HCT116 (cell line): Measurements from ENCODE around the gene DYNC2I2. TPM values are rescaled to one million over a fixed set of nuclear protein-coding genes. Genes with fewer than 3 reads are reported as not detected.

Source experiments
- ATAC-seq: fragments of 200-7000 bp; cut with Tn5 transposase; 2 replicates; pipeline ENCODE4 v1.9.1; 2020; ENCODE audit warnings: mild to moderate bottlenecking, moderate library complexity
- BruUV-seq: library from RNA; stranded (reverse); fragments of 400-500 nt; replicated peaks from 2 replicates; lab custom pipeline; 2021; lab: Mats Ljungman, UMichigan
- CTCF ChIA-PET: fragments of 300-600 bp; sonication (Branson Sonifier 250); formaldehyde crosslinking; loops from one replicate; lab custom pipeline; 2021; ENCODE audit warnings: antibody characterized with exemption; lab: Charles Lee
- POLR2A ChIA-PET: fragments of 300-600, 350-600 bp; sonication (Branson Sonifier 250); formaldehyde crosslinking; loops from one replicate; lab custom pipeline; 2021; ENCODE audit warnings: antibody characterized with exemption; lab: Charles Lee
- RAD21 ChIA-PET, 2 experiments: fragments of 300-600 bp; sonication (Branson Sonifier 250); formaldehyde crosslinking; loops; one replicate each; lab custom pipeline; 2023; ENCODE audit warnings: low total read pairs in 2 of 2; ENCODE audit not compliant: uncharacterized antibody in 2 of 2, unreplicated experiment in 2 of 2, low non-redundant PET in 1 of 2; lab: Charles Lee
- DNase-seq: peaks from one replicate; pipeline ENCODE4 v3.0.0-alpha.2; 2010; ENCODE audit warnings: low read depth, low spot score
- H2AFZ ChIP-seq: fragments of 200-600 bp; shearing (Covaris generic), sonication (generic); 2 replicates; pipeline ENCODE4 v1.6.1; 2017; ENCODE audit warnings: low read depth, mixed run types, mixed read lengths, antibody characterized with exemption, low read length; ENCODE audit not compliant: poor library complexity, severe bottlenecking
- H3K27ac ChIP-seq: 2 replicates; pipeline ENCODE4 v1.5.1; 2012; ENCODE audit warnings: low read depth, low read length
- H3K27me3 ChIP-seq: fragments of 200-600 bp; sonication (generic); 2 replicates; pipeline ENCODE4 v1.6.1; 2016; ENCODE audit warnings: mixed run types, low read length, mixed read lengths; ENCODE audit not compliant: insufficient read depth
- H3K36me3 ChIP-seq, 2 experiments: fragments of 200-500 bp in 1 of 2; fragments of 200-600 bp in 1 of 2; sonication (Bioruptor generic) in 1 of 2; sonication (generic) in 1 of 2; 2 replicates each; pipeline versions ENCODE4 v1.5.1 to v1.6.1; 2014 to 2016; ENCODE audit warnings: low read length in 2 of 2, inconsistent platforms in 1 of 2, mixed read lengths in 1 of 2, mixed run types in 1 of 2; ENCODE audit not compliant: insufficient read depth in 2 of 2, control insufficient read depth in 1 of 2
- H3K4me1 ChIP-seq, 2 experiments: fragments of 200-600 bp in 1 of 2; sonication (generic) in 1 of 2; 2 replicates each; pipeline versions ENCODE4 v1.5.1 to v1.6.1; 2012 to 2017; ENCODE audit warnings: low read length in 2 of 2, inconsistent platforms in 1 of 2, mild to moderate bottlenecking in 1 of 2, mixed read lengths in 1 of 2, mixed run types in 1 of 2, moderate library complexity in 1 of 2; ENCODE audit not compliant: insufficient read depth in 2 of 2, control insufficient read depth in 1 of 2
- H3K4me2 ChIP-seq: fragments of 200-600 bp; sonication (generic); 2 replicates; pipeline ENCODE4 v1.6.1; 2017; ENCODE audit warnings: mixed run types, low read length, mixed read lengths
- H3K4me3 ChIP-seq, 2 experiments: fragments of 200-600 bp in 1 of 2; sonication (generic) in 1 of 2; replicated peaks in 1 of 2; 2 replicates each; pipeline ENCODE4 v1.5.1; 2011 to 2016; ENCODE audit warnings: low read length in 2 of 2, control low read depth in 1 of 2, low read depth in 1 of 2, mild to moderate bottlenecking in 1 of 2, mixed read lengths in 1 of 2, mixed run types in 1 of 2
- H3K79me2 ChIP-seq: fragments of 200-600 bp; sonication (generic); 2 replicates; pipeline ENCODE4 v1.6.1; 2017; ENCODE audit warnings: mild to moderate bottlenecking, mixed run types, low read length, moderate library complexity, mixed read lengths; ENCODE audit not compliant: insufficient read depth
- H3K9ac ChIP-seq: fragments of 200-600 bp; sonication (generic); 2 replicates; pipeline ENCODE4 v1.6.1; 2016; ENCODE audit warnings: low read length, mixed read lengths
- H3K9me2 ChIP-seq: fragments of 200-600 bp; sonication (generic), shearing (Covaris generic); 2 replicates; pipeline ENCODE4 v1.6.1; 2017; ENCODE audit warnings: mixed run types, mild to moderate bottlenecking, moderate library complexity; ENCODE audit not compliant: insufficient read depth
- H3K9me3 ChIP-seq, 2 experiments: fragments of 200-500 bp in 1 of 2; fragments of 200-600 bp in 1 of 2; sonication (Bioruptor generic) in 1 of 2; sonication (generic) in 1 of 2; 2 replicates each; pipeline ENCODE4 v1.6.1; 2014 to 2017; ENCODE audit warnings: low read length in 2 of 2, mixed read lengths in 2 of 2, inconsistent platforms in 1 of 2, low read depth in 1 of 2, mild to moderate bottlenecking in 1 of 2, mixed run types in 1 of 2, moderate library complexity in 1 of 2; ENCODE audit not compliant: control insufficient read depth in 1 of 2, insufficient read depth in 1 of 2
- H4K20me1 ChIP-seq: fragments of 200-600 bp; sonication (generic), shearing (Covaris generic); 2 replicates; pipeline ENCODE4 v1.6.1; 2017; ENCODE audit warnings: mixed run types, mild to moderate bottlenecking, moderate library complexity; ENCODE audit not compliant: insufficient read depth
- EGR1 ChIP-seq: IDR thresholded peaks from 2 replicates; pipeline ENCODE4 v1.6.1; 2012; ENCODE audit warnings: low read depth
- ELF1 ChIP-seq: IDR thresholded peaks from 2 replicates; pipeline ENCODE4 v1.6.1; 2012; ENCODE audit warnings: low read depth, borderline replicate concordance
- EZH2 ChIP-seq: fragments of 200-600 bp; sonication (generic); IDR thresholded peaks from 2 replicates; pipeline ENCODE4 v1.6.1; 2017; ENCODE audit warnings: antibody characterized with exemption, mixed run types
- SIN3A ChIP-seq: IDR thresholded peaks from 2 replicates; pipeline ENCODE4 v1.6.1; 2012; ENCODE audit warnings: low read depth
- SRF ChIP-seq: IDR thresholded peaks from 2 replicates; pipeline ENCODE4 v1.6.1; 2012; ENCODE audit warnings: low read depth
- TCF7L2 ChIP-seq: IDR thresholded peaks from 2 replicates; pipeline ENCODE4 v1.7.0; 2011; ENCODE audit warnings: borderline replicate concordance, inconsistent platforms; ENCODE audit not compliant: insufficient read depth, insufficient read length; ENCODE audit errors: extremely low read depth
- intact Hi-C: fragments of 100-400 bp; cut with micrococcal nuclease; formaldehyde crosslinking; loops from 2 replicates; pipeline ENCODE4 v1.10.0; 2022
- total RNA-seq: library from RNA; stranded (reverse); gene quantifications from one replicate; pipeline ENCODE4 v1.2.1, GENCODE V29; 2021; ENCODE audit not compliant: unreplicated experiment
- TF ChIP-seq, protein P1 (sequence below): IDR thresholded peaks from 2 replicates; pipeline ENCODE4 v1.6.1; 2012
- TF ChIP-seq, protein P2 (sequence below): IDR thresholded peaks from 2 replicates; pipeline ENCODE4 v1.6.1; 2011; ENCODE audit warnings: mild to moderate bottlenecking, low read length, moderate library complexity; ENCODE audit not compliant: insufficient replicate concordance; ENCODE audit errors: extremely low read depth

DYNC2I2 gene
- total RNA-seq, 1 experiment from 2014 or later, result 155 TPM

- no peak overlapping the region for H3K4me3 ChIP-seq
- peaks cover 17 to 23% of the 10 kb centered on the region in 2 experiments; a peak in 3 of 4 replicates for H3K36me3 ChIP-seq
- H3K9ac ChIP-seq, result no peak overlapping the region
- peaks cover 71% of the 10 kb centered on the region for H3K79me2 ChIP-seq
- H3K9me2 ChIP-seq, result no peaks in the 10 kb centered on the region
- TF ChIP-seq SRF (no peak), SIN3A (no peak), ELF1 (no peak), EGR1 (no peak), EZH2 (no peak), TCF7L2 (no peak)
- TF ChIP-seq, protein P1, sequence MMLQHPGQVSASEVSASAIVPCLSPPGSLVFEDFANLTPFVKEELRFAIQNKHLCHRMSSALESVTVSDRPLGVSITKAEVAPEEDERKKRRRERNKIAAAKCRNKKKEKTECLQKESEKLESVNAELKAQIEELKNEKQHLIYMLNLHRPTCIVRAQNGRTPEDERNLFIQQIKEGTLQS, result no peak
- TF ChIP-seq, protein P2, sequence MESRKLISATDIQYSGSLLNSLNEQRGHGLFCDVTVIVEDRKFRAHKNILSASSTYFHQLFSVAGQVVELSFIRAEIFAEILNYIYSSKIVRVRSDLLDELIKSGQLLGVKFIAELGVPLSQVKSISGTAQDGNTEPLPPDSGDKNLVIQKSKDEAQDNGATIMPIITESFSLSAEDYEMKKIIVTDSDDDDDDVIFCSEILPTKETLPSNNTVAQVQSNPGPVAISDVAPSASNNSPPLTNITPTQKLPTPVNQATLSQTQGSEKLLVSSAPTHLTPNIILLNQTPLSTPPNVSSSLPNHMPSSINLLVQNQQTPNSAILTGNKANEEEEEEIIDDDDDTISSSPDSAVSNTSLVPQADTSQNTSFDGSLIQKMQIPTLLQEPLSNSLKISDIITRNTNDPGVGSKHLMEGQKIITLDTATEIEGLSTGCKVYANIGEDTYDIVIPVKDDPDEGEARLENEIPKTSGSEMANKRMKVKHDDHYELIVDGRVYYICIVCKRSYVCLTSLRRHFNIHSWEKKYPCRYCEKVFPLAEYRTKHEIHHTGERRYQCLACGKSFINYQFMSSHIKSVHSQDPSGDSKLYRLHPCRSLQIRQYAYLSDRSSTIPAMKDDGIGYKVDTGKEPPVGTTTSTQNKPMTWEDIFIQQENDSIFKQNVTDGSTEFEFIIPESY, result no peak
- BruUV-seq, result no TSS peak
- ATAC-seq (no peak), DNase-seq (no peak)
- 0 out of 2 replicates have a peak overlapping the region, but pooled peaks have one; percentile 90 for H3K4me2 ChIP-seq
- no peak overlapping the region for H2AFZ ChIP-seq
- RAD21 ChIA-PET, result no interaction called here
- no peaks in the 10 kb centered on the region for H3K27me3 ChIP-seq
- no peaks in the 10 kb centered on the region for H3K9me3 ChIP-seq
- CTCF ChIA-PET, result interaction anchor here (1.8 kb wide), 1 partner anchor 15 kb away, joined by 6 read pairs; the partner anchor contains the start of gene PKN3
- H4K20me1 ChIP-seq, result peaks cover 20% of the 10 kb centered on the region; the same call in 1 of the 2 replicates
- H3K27ac ChIP-seq, result 0 out of 2 replicates have a peak overlapping the region, but pooled peaks have one; percentile 86
- POLR2A ChIA-PET, result interaction anchor here (0.6 kb wide), 1 partner anchor 24 kb away, joined by 5 read pairs; no protein-coding TSS in a partner anchor
- H3K4me1 ChIP-seq, result peaks cover 31 to 52% of the 10 kb centered on the region in 2 experiments
- intact Hi-C loops, result no loop called here
Observed at GRCh38 chr9:128687453-128687852, 30.8 kb upstream of the DYNC2I2 start.
